A673 (cell line): ENCODE data around the gene SHISA3. TPM values are rescaled to one million over a fixed set of nuclear protein-coding genes. Genes with fewer than 3 reads are reported as not detected.

Source experiments
- BruUV-seq: library from RNA; stranded (reverse); fragments of 400-500 nt; replicated peaks from 2 replicates; lab custom pipeline; 2021; lab: Mats Ljungman, UMichigan
- CTCF ChIA-PET: fragments of 300-600 bp; sonication (Branson Sonifier 250); formaldehyde crosslinking; loops from one replicate; lab custom pipeline; 2022; ENCODE audit warnings: antibody characterized with exemption; lab: Charles Lee
- POLR2A ChIA-PET: fragments of 300-600 bp; sonication (Branson Sonifier 250); formaldehyde crosslinking; loops from one replicate; lab custom pipeline; 2022; ENCODE audit warnings: antibody characterized with exemption; ENCODE audit not compliant: low non-redundant PET; lab: Charles Lee
- DNase-seq: peaks from one replicate; pipeline ENCODE4 v3.0.0-alpha.2; 2015; ENCODE audit warnings: low spot score
- H3K27ac ChIP-seq: fragments of 200-600 bp; sonication (generic); 2 replicates; pipeline ENCODE4 v1.5.1; 2016; ENCODE audit warnings: mixed run types, low read depth, mild to moderate bottlenecking, mixed read lengths, antibody characterized with exemption, low read length; ENCODE audit not compliant: poor library complexity, severe bottlenecking
- H3K27me3 ChIP-seq: fragments of 200-600 bp; sonication (generic); replicated peaks from 2 replicates; pipeline ENCODE4 v1.6.1; 2017; ENCODE audit warnings: mixed run types, low read depth, mild to moderate bottlenecking, mixed read lengths, antibody characterized with exemption, low read length; ENCODE audit not compliant: insufficient read depth, poor library complexity
- H3K36me3 ChIP-seq: fragments of 200-600 bp; sonication (generic); 2 replicates; pipeline ENCODE4 v1.6.1; 2016; ENCODE audit warnings: mixed run types, mild to moderate bottlenecking, mixed read lengths, antibody characterized with exemption, low read length; ENCODE audit not compliant: insufficient read depth, poor library complexity, severe bottlenecking
- H3K4me1 ChIP-seq: fragments of 200-600 bp; sonication (generic); 2 replicates; pipeline ENCODE4 v1.6.1; 2017; ENCODE audit warnings: mixed run types, mild to moderate bottlenecking, mixed read lengths, antibody characterized with exemption, low read length; ENCODE audit not compliant: insufficient read depth, poor library complexity, severe bottlenecking
- H3K4me3 ChIP-seq: fragments of 200-600 bp; sonication (generic); 2 replicates; pipeline ENCODE4 v1.5.1; 2016; ENCODE audit warnings: low read depth, mixed run types, mild to moderate bottlenecking, mixed read lengths, low read length; ENCODE audit not compliant: poor library complexity, severe bottlenecking
- H3K9me3 ChIP-seq: fragments of 200-600 bp; sonication (generic); 2 replicates; pipeline ENCODE4 v1.6.1; 2016; ENCODE audit warnings: mixed run types, low read depth, mild to moderate bottlenecking, mixed read lengths, antibody characterized with exemption, low read length; ENCODE audit not compliant: poor library complexity, severe bottlenecking
- EZH2 ChIP-seq: fragments of 200-600 bp; sonication (generic); IDR thresholded peaks from 2 replicates; pipeline ENCODE4 v1.6.1; 2017; ENCODE audit warnings: borderline replicate concordance, low read depth, mild to moderate bottlenecking, mixed read lengths, antibody characterized with exemption, low read length; ENCODE audit not compliant: poor library complexity, severe bottlenecking
- intact Hi-C: fragments of 100-400 bp; cut with micrococcal nuclease; formaldehyde crosslinking; loops from one replicate; pipeline ENCODE4 v1.10.0; 2022; ENCODE audit not compliant: unreplicated experiment
- total RNA-seq: library from RNA; stranded (reverse); gene quantifications from 2 replicates; pipeline ENCODE4 v1.2.3, GENCODE V29; 2021
- TF ChIP-seq, protein P1 (sequence below): fragments of 300-800, 200-600 bp; sonication (generic); conservative IDR thresholded peaks from 2 replicates; pipeline ENCODE4 v1.5.1; 2017; ENCODE audit warnings: low read depth, mild to moderate bottlenecking, antibody characterized with exemption, low read length, moderate library complexity, mixed read lengths

Gene SHISA3
- total RNA-seq, 1 experiment from 2014 or later, result 0.39 TPM

- POLR2A ChIA-PET, result no interaction called here
- Histone ChIP-seq H3K4me3 (no peak overlapping the region), H3K27ac (no peak overlapping the region), H3K36me3 (no peaks in the 10 kb centered on the region), H3K9me3 (no peaks in the 10 kb centered on the region), H3K27me3 (no peaks in the 10 kb centered on the region), H3K4me1 (no peaks in the 10 kb centered on the region)
- BruUV-seq, result no TSS peak
- intact Hi-C loops, result no loop called here
- TF ChIP-seq EZH2, result no peak
- DNase-seq, result no peak
- CTCF ChIA-PET, result no interaction called here
These were observed 18.0 kb downstream of the SHISA3 start for GRCh38 chr4:42415281-42415680.

- TF ChIP-seq EZH2, result no peak
- TF ChIP-seq, protein P1, sequence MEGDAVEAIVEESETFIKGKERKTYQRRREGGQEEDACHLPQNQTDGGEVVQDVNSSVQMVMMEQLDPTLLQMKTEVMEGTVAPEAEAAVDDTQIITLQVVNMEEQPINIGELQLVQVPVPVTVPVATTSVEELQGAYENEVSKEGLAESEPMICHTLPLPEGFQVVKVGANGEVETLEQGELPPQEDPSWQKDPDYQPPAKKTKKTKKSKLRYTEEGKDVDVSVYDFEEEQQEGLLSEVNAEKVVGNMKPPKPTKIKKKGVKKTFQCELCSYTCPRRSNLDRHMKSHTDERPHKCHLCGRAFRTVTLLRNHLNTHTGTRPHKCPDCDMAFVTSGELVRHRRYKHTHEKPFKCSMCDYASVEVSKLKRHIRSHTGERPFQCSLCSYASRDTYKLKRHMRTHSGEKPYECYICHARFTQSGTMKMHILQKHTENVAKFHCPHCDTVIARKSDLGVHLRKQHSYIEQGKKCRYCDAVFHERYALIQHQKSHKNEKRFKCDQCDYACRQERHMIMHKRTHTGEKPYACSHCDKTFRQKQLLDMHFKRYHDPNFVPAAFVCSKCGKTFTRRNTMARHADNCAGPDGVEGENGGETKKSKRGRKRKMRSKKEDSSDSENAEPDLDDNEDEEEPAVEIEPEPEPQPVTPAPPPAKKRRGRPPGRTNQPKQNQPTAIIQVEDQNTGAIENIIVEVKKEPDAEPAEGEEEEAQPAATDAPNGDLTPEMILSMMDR, result no peak
- intact Hi-C loops, result no loop called here
- POLR2A ChIA-PET, result no interaction called here
- Histone ChIP-seq H3K36me3 (no peaks in the 10 kb centered on the region), H3K4me3 (no peak overlapping the region), H3K9me3 (no peaks in the 10 kb centered on the region), H3K27me3 (no peaks in the 10 kb centered on the region), H3K4me1 (no peaks in the 10 kb centered on the region), H3K27ac (no peak overlapping the region)
- BruUV-seq, result no TSS peak
- CTCF ChIA-PET, result no interaction called here
- DNase-seq, result peak; percentile 67
These were observed 18.7 kb downstream of the SHISA3 start for GRCh38 chr4:42416017-42416416.

DNA sequence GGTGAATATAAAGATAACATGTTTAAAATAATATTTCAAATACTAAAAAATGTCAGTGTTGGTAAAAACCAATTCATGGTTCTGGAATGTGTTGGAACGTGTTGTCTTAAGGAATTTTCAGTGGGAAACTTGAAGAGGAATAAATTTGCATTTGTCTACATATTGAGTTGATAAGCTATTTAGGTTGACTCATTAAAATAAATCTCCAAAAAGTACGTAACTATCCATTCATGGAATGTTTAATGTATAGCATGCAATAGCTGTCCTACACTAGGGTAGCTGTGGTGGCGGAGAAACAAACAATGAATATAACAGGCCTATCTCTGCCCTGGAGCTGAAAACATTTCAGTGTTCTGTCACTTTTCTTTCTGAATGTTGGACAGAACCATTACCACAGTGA lies 20.3 kb downstream of the SHISA3 start:
- BruUV-seq, result no TSS peak
- Histone ChIP-seq H3K27me3 (no peaks in the 10 kb centered on the region), H3K4me3 (no peak overlapping the region), H3K27ac (no peak overlapping the region), H3K36me3 (no peaks in the 10 kb centered on the region), H3K4me1 (no peaks in the 10 kb centered on the region), H3K9me3 (no peaks in the 10 kb centered on the region)
- DNase-seq, result no peak
- POLR2A ChIA-PET, result no interaction called here
- CTCF ChIA-PET, result no interaction called here
- no peak for TF ChIP-seq EZH2
- TF ChIP-seq, protein P1, result no peak
- intact Hi-C loops, result no loop called here

GRCh38 chr4:42420140-42420539 lies 22.9 kb downstream of the SHISA3 start:
- ChIA-PET POLR2A (no interaction called here), CTCF (no interaction called here)
- Histone ChIP-seq H3K27me3 (no peaks in the 10 kb centered on the region), H3K27ac (no peak overlapping the region), H3K36me3 (no peaks in the 10 kb centered on the region), H3K9me3 (no peaks in the 10 kb centered on the region), H3K4me3 (no peak overlapping the region), H3K4me1 (no peaks in the 10 kb centered on the region)
- intact Hi-C loops, result no loop called here
- TF ChIP-seq, protein P1, result no peak
- no peak for TF ChIP-seq EZH2
- DNase-seq, result no peak
- BruUV-seq, result no TSS peak
